Peyer's patch (tissue), 4 donors: Measurements from ENCODE around the gene INPP5F. TPM values are rescaled to one million over a fixed set of nuclear protein-coding genes. Genes with fewer than 3 reads are reported as not detected.
A peak's percentile ranks its signal among the peaks of the same experiment; 100 is the strongest.

Experiments used
- DNase-seq, 3 donors: peaks; one replicate each; pipeline ENCODE4 v3.0.0-alpha.2; 2017 to 2019
- H3K27ac ChIP-seq, 4 donors: fragments of 200-600 bp; sonication (generic); one replicate each; pipeline ENCODE4 v1.5.1; 2016 to 2019
- H3K27me3 ChIP-seq, 2 donors: fragments of 200-600 bp; sonication (generic); one replicate each; pipeline ENCODE4 v1.5.1; 2019
- H3K36me3 ChIP-seq, 3 donors: fragments of 200-600 bp; sonication (generic); one replicate each; pipeline ENCODE4 v1.5.1; 2016 to 2019
- H3K4me1 ChIP-seq, 4 donors: fragments of 200-600 bp; sonication (generic); one replicate each; pipeline ENCODE4 v1.5.1; 2016 to 2019
- H3K4me3 ChIP-seq, 4 donors: fragments of 200-600 bp; sonication (generic); 1 replicate in 3 of 4; 2 replicates in 1 of 4; pipeline ENCODE4 v1.5.1; 2016 to 2019; ENCODE audit warnings: mild to moderate bottlenecking in 1 of 4
- H3K9me3 ChIP-seq, 4 donors: fragments of 200-600 bp; sonication (generic); one replicate each; pipeline ENCODE4 v1.5.1; 2016 to 2019; ENCODE audit warnings: mild to moderate bottlenecking in 1 of 4
- CTCF ChIP-seq, 6 experiments: fragments of 450-650 bp in 4 of 6; fragments of 200-600 bp in 2 of 6; sonication (generic) in 1 of 6; IDR thresholded peaks; one replicate each; pipeline ENCODE4 v1.5.1; 2017 to 2019; ENCODE audit warnings: antibody characterized with exemption in 6 of 6, mild to moderate bottlenecking in 3 of 6, moderate library complexity in 1 of 6
- POLR2A ChIP-seq, 2 donors: fragments of 450-650 bp; IDR thresholded peaks; one replicate each; pipeline ENCODE4 v1.5.1; 2017; ENCODE audit warnings: antibody characterized with exemption in 2 of 2, mild to moderate bottlenecking in 2 of 2, moderate library complexity in 2 of 2
- small RNA-seq, 2 donors: library from RNA; depleted of rRNA; stranded (forward); fragments of <200 nt; gene quantifications; one replicate each; pipeline ENCODE3, GENCODE V24; 2016
- total RNA-seq, 4 donors: library from RNA; depleted of rRNA; stranded (reverse); fragments of >200 nt; gene quantifications; one replicate each; pipeline ENCODE4 v1.1.0, GENCODE V29; 2016

INPP5F gene
- total RNA-seq, 4 donors from 2014 or later = 6.5 to 37.1 (median 10.2) TPM

- Histone ChIP-seq H3K27ac (peak overlapping the region; percentile 79 to 95 (median 92)), H3K4me1 (peaks cover 0 to 25% (median 2%) of the 10 kb centered on the region in 4 donors), H3K4me3 (peak overlapping the region; percentile 77 to 98 (median 86)), H3K27me3 (no peaks in the 10 kb centered on the region), H3K9me3 (no peaks in the 10 kb centered on the region), H3K36me3 (no peaks in the 10 kb centered on the region)
- peak; percentile 79 to 94 (median 93) for DNase-seq
- no peak for TF ChIP-seq CTCF (IDR thresholded peaks at IDR 0.05)
- TF ChIP-seq POLR2A (IDR thresholded peaks at IDR 0.05) = peak in 1 of 2 donors; percentile 48
Measured at GRCh38 chr10:119872860-119873681, 147.2 kb downstream of the INPP5F start.

DNA sequence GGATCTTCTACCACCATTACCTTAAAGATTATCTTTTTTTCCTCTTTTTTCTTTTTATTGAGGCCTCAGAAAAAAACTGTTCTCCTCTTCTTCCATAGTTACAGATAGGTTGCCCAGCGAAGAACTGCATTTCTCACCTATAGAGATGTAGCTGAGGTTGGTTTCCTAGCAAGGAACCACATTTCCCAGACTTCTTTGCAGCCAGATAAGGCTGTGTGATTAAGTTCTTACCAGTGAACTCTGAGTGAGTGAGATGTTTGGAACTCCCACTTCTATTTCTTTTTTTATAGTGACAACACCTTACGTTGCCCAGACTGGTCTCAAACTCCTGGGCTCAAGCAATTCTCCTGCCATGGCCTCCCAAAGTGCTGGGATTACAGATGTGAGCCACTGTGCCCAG, 152.7 kb downstream of the INPP5F start:
- TF ChIP-seq CTCF (IDR thresholded peaks at IDR 0.05) (no peak), POLR2A (IDR thresholded peaks at IDR 0.05) (no peak)
- Histone ChIP-seq H3K4me3 (no peak overlapping the region), H3K4me1 (peaks cover 0 to 4% (median 2%) of the 10 kb centered on the region in 4 donors), H3K27ac (no peak overlapping the region), H3K9me3 (no peaks in the 10 kb centered on the region), H3K27me3 (no peaks in the 10 kb centered on the region), H3K36me3 (no peaks in the 10 kb centered on the region)
- no peak for DNase-seq

Small RNA genes lying within 50 kb of the gene (small RNA-seq; reads per million reads assigned to genes)
- gene RN7SL846P = 0 reads per million in 2 donors

Other genes starting within 250 kb of the INPP5F start
- 10 to 100 TPM in 2 of 4 donors, 1 to 10 TPM in 2; 3.9 to 63.5 (median 13.2) TPM for gene RGS10, start 183.3 kb upstream of the INPP5F start, total RNA-seq
- gene TIAL1, start 129.1 kb upstream of the INPP5F start, total RNA-seq = 100 to 1,000 TPM in 1 of 4 donors, 10 to 100 TPM in 3; 58.4 to 103 (median 79.7) TPM
- 10 to 100 TPM; 14.9 to 26.4 (median 19.8) TPM for gene BAG3, start 74.7 kb upstream of the INPP5F start, total RNA-seq
- gene MCMBP, start 146.8 kb downstream of the INPP5F start, total RNA-seq = 10 to 100 TPM; 24.4 to 38.8 (median 29.8) TPM
- 10 to 100 TPM; 28.7 to 87.4 (median 41.1) TPM for gene SEC23IP, start 166.7 kb downstream of the INPP5F start, total RNA-seq